ENCODE measurements around the gene SLC35A5. TPM values are rescaled to one million over a fixed set of nuclear protein-coding genes. Genes with fewer than 3 reads are reported as not detected.

Gene SLC35A5
- total and polyA plus RNA-seq, 2 of the 13 experiments (the other 11 are each of a cell fraction or from before 2014, with no cell fraction given) = 15.5 to 26.5 TPM

DNA sequence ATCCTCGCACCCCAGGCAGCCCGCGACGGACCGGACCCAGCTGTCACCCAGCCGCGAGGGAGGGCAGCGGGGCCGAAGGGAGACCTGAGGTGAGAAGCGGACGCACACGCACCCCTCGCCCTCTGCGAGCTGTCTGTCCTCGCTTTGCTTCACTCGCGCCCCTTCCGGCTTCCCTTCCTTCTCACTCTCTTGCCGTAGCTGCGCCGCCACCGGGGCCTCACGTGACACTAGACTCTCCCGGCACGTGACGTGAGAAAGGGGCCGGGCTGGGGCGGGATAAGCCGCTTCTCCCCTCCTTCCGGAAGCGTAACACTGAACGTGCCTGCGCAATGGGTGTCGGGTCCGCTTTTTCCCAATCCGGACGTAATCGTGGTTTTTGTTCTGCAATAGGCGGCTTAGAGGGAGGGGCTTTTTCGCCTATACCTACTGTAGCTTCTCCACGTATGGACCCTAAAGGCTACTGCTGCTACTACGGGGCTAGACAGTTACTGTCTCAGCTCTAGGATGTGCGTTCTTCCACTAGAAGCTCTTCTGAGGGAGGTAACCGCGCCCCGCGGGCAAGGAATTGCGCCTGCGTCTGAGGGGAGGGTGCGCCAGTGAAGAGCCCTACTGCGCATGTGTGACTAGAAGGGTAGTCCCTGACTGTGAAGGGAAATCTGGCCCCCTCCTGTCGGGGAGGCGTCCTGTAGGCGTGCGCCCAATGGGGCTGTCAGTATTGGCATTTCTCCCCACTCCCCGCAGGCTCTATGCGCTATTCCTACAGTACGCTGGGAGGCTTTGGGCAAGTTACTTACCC is at the start of gene SLC35A5, which contains the start of gene ATG3 (continued):
- TF ChIP-seq PCBP2 (optimal IDR thresholded peaks at IDR 0.05; ENCODE audit: low read depth, low read length, poor library complexity, severe bottlenecking) (no peak), HOXA9 (CRISPR knock-in tag; IDR thresholded peaks at IDR 0.05; ENCODE audit: borderline replicate concordance) (no peak), EHMT2 (IDR thresholded peaks at IDR 0.05; ENCODE audit: borderline replicate concordance, low read depth, low read length) (no peak), THYN1 (CRISPR knock-in tag; IDR thresholded peaks at IDR 0.05; ENCODE audit: borderline replicate concordance, low read depth) (no peak), TRIM24 (CRISPR knock-in tag; IDR thresholded peaks at IDR 0.05) (no peak), GTF2F1 (IDR thresholded peaks at IDR 0.05; ENCODE audit: low read length) (peak; percentile 84; the same call in 1 of the 2 replicates), POGZ (CRISPR knock-in tag; IDR thresholded peaks at IDR 0.05) (peak; percentile 92), ZNF615 (CRISPR knock-in tag; IDR thresholded peaks at IDR 0.05; ENCODE audit: borderline replicate concordance) (no peak; the same call in 1 of the 2 replicates), PHB2 (IDR thresholded peaks at IDR 0.05; ENCODE audit: partially characterized antibody) (no peak), ZNF44 (CRISPR knock-in tag; IDR thresholded peaks at IDR 0.05) (peak; percentile 50; the same call in 1 of the 2 replicates), MLLT10 (CRISPR knock-in tag; IDR thresholded peaks at IDR 0.05) (no peak), RORA (CRISPR knock-in tag; IDR thresholded peaks at IDR 0.05) (no peak), ZNF816 (CRISPR knock-in tag; IDR thresholded peaks at IDR 0.05; ENCODE audit: borderline replicate concordance) (no peak), KAT2B (IDR thresholded peaks at IDR 0.05; ENCODE audit: borderline replicate concordance, low read depth, low read length) (no peak), SP140L (CRISPR knock-in tag; IDR thresholded peaks at IDR 0.05; ENCODE audit: borderline replicate concordance) (no peak), SP4 (CRISPR knock-in tag; IDR thresholded peaks at IDR 0.05) (peak; percentile 92), TAF1 (CRISPR knock-in tag; IDR thresholded peaks at IDR 0.05) (peak; percentile 79)
- TF ChIP-seq, protein P1, sequence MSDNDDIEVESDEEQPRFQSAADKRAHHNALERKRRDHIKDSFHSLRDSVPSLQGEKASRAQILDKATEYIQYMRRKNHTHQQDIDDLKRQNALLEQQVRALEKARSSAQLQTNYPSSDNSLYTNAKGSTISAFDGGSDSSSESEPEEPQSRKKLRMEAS (IDR thresholded peaks at IDR 0.05) = peak; percentile 88
- TF ChIP-seq, protein P2, sequence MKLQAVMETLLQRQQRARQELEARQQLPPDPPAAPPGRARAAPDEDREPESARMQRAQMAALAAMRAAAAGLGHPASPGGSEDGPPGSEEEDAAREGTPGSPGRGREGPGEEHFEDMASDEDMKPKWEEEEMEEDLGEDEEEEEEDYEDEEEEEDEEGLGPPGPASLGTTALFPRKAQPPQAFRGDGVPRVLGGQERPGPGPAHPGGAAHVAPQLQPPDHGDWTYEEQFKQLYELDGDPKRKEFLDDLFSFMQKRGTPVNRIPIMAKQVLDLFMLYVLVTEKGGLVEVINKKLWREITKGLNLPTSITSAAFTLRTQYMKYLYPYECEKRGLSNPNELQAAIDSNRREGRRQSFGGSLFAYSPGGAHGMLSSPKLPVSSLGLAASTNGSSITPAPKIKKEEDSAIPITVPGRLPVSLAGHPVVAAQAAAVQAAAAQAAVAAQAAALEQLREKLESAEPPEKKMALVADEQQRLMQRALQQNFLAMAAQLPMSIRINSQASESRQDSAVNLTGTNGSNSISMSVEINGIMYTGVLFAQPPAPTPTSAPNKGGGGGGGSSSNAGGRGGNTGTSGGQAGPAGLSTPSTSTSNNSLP (IDR thresholded peaks at IDR 0.05; ENCODE audit: low read depth, low read length) = 0 out of 2 replicates have a peak, but pooled peaks have one; percentile 33
- TF ChIP-seq, protein P3, sequence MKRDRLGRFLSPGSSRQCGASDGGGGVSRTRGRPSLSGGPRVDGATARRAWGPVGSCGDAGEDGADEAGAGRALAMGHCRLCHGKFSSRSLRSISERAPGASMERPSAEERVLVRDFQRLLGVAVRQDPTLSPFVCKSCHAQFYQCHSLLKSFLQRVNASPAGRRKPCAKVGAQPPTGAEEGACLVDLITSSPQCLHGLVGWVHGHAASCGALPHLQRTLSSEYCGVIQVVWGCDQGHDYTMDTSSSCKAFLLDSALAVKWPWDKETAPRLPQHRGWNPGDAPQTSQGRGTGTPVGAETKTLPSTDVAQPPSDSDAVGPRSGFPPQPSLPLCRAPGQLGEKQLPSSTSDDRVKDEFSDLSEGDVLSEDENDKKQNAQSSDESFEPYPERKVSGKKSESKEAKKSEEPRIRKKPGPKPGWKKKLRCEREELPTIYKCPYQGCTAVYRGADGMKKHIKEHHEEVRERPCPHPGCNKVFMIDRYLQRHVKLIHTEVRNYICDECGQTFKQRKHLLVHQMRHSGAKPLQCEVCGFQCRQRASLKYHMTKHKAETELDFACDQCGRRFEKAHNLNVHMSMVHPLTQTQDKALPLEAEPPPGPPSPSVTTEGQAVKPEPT (CRISPR knock-in tag; IDR thresholded peaks at IDR 0.05; ENCODE audit: low read depth) = peak; percentile 82; the same call in 1 of the 2 replicates
- TF ChIP-seq, protein P4, sequence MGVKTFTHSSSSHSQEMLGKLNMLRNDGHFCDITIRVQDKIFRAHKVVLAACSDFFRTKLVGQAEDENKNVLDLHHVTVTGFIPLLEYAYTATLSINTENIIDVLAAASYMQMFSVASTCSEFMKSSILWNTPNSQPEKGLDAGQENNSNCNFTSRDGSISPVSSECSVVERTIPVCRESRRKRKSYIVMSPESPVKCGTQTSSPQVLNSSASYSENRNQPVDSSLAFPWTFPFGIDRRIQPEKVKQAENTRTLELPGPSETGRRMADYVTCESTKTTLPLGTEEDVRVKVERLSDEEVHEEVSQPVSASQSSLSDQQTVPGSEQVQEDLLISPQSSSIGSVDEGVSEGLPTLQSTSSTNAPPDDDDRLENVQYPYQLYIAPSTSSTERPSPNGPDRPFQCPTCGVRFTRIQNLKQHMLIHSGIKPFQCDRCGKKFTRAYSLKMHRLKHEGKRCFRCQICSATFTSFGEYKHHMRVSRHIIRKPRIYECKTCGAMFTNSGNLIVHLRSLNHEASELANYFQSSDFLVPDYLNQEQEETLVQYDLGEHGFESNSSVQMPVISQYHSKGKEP (CRISPR knock-in tag; IDR thresholded peaks at IDR 0.05) = no peak
- TF ChIP-seq, protein P5, sequence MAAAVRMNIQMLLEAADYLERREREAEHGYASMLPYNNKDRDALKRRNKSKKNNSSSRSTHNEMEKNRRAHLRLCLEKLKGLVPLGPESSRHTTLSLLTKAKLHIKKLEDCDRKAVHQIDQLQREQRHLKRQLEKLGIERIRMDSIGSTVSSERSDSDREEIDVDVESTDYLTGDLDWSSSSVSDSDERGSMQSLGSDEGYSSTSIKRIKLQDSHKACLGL (CRISPR knock-in tag; IDR thresholded peaks at IDR 0.05) = peak; percentile 61; the same call in 1 of the 2 replicates
- TF ChIP-seq, protein P6, sequence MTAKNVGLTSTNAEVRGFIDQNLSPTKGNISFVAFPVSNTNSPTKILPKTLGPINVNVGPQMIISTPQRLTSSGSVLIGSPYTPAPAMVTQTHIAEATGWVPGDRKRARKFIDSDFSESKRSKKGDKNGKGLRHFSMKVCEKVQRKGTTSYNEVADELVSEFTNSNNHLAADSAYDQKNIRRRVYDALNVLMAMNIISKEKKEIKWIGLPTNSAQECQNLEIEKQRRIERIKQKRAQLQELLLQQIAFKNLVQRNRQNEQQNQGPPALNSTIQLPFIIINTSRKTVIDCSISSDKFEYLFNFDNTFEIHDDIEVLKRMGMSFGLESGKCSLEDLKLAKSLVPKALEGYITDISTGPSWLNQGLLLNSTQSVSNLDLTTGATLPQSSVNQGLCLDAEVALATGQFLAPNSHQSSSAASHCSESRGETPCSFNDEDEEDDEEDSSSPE (CRISPR knock-in tag; IDR thresholded peaks at IDR 0.05) = peak; percentile 73; the same call in 1 of the 2 replicates

Data from HepG2 (cell line).